H9 (cell line): Measurements from ENCODE around the gene ZNF619. TPM values are rescaled to one million over a fixed set of nuclear protein-coding genes. Genes with fewer than 3 reads are reported as not detected.
A peak's percentile ranks its signal among the peaks of the same experiment; 100 is the strongest.

Experiments used
- DNase-seq: peaks from one replicate; pipeline ENCODE4 v3.0.0-alpha.2; 2017
- H2AFZ ChIP-seq: one replicate; pipeline ENCODE4 v1.6.1; 2013; ENCODE audit warnings: mild to moderate bottlenecking, low read length, control low read depth, moderate library complexity
- H2AK5ac ChIP-seq: 2 replicates; pipeline ENCODE4 v1.6.1; 2013; ENCODE audit warnings: low read length, control low read depth, mixed read lengths; ENCODE audit not compliant: insufficient read length
- H2BK120ac ChIP-seq: one replicate; pipeline ENCODE4 v1.6.1; 2013; ENCODE audit warnings: low read depth, mild to moderate bottlenecking, low read length, control low read depth, inconsistent platforms; ENCODE audit not compliant: poor library complexity, severe bottlenecking
- H2BK12ac ChIP-seq: 2 replicates; pipeline ENCODE4 v1.6.1; 2013; ENCODE audit warnings: low read length, control low read depth, mixed read lengths, low read depth; ENCODE audit not compliant: insufficient read length
- H2BK15ac ChIP-seq: 2 replicates; pipeline ENCODE4 v1.6.1; 2013; ENCODE audit warnings: low read depth, low read length, control low read depth
- H2BK20ac ChIP-seq: one replicate; pipeline ENCODE4 v1.6.1; 2013; ENCODE audit warnings: low read depth, mild to moderate bottlenecking, low read length, control low read depth, inconsistent platforms; ENCODE audit not compliant: poor library complexity, severe bottlenecking
- H2BK5ac ChIP-seq: 2 replicates; pipeline ENCODE4 v1.6.1; 2013; ENCODE audit warnings: low read length, control low read depth, mixed read lengths; ENCODE audit not compliant: insufficient read length
- H3K14ac ChIP-seq: 2 replicates; pipeline ENCODE4 v1.6.1; 2013; ENCODE audit warnings: low read length, control low read depth; ENCODE audit not compliant: insufficient read depth
- H3K18ac ChIP-seq: 2 replicates; pipeline ENCODE4 v1.6.1; 2013; ENCODE audit warnings: low read depth, mild to moderate bottlenecking, mixed read lengths, low read length, control low read depth; ENCODE audit not compliant: insufficient read length
- H3K23ac ChIP-seq: 2 replicates; pipeline ENCODE4 v1.6.1; 2013; ENCODE audit warnings: low read length, control low read depth, mixed read lengths, low read depth; ENCODE audit not compliant: insufficient read length
- H3K23me2 ChIP-seq: 2 replicates; pipeline ENCODE4 v1.6.1; 2013; ENCODE audit warnings: low read depth, mild to moderate bottlenecking, mixed read lengths, low read length, control low read depth; ENCODE audit not compliant: insufficient read length, poor library complexity, severe bottlenecking
- H3K27ac ChIP-seq: 2 replicates; pipeline ENCODE4 v1.5.1; 2013; ENCODE audit warnings: low read length, control low read depth, mixed read lengths, low read depth; ENCODE audit not compliant: insufficient read length
- H3K27me3 ChIP-seq: 2 replicates; pipeline ENCODE4 v1.6.1; 2013; ENCODE audit warnings: low read length, control low read depth, inconsistent platforms; ENCODE audit not compliant: insufficient read depth
- H3K4ac ChIP-seq: 2 replicates; pipeline ENCODE4 v1.6.1; 2013; ENCODE audit warnings: low read depth, mild to moderate bottlenecking, control low read depth, inconsistent platforms, low read length, moderate library complexity
- H3K4me1 ChIP-seq: 2 replicates; pipeline ENCODE4 v1.6.1; 2013; ENCODE audit warnings: low read length, control low read depth, inconsistent platforms; ENCODE audit not compliant: insufficient read depth
- H3K4me2 ChIP-seq: 2 replicates; pipeline ENCODE4 v1.6.1; 2013; ENCODE audit warnings: low read length, control low read depth, mixed read lengths; ENCODE audit not compliant: insufficient read length, insufficient read depth
- H3K56ac ChIP-seq: 2 replicates; pipeline ENCODE4 v1.6.1; 2013; ENCODE audit warnings: low read depth, mild to moderate bottlenecking, mixed read lengths, low read length, control low read depth; ENCODE audit not compliant: insufficient read length
- H3K79me1 ChIP-seq: 2 replicates; pipeline ENCODE4 v1.6.1; 2013; ENCODE audit warnings: low read depth, mild to moderate bottlenecking, moderate library complexity, low read length, control low read depth, inconsistent platforms; ENCODE audit not compliant: insufficient read depth, poor library complexity, severe bottlenecking
- H3K79me2 ChIP-seq: 2 replicates; pipeline ENCODE4 v1.6.1; 2013; ENCODE audit warnings: low read length, control low read depth, inconsistent platforms; ENCODE audit not compliant: insufficient read depth
- H3K9ac ChIP-seq: 2 replicates; pipeline ENCODE4 v1.6.1; 2013; ENCODE audit warnings: low read length, control low read depth, mixed read lengths; ENCODE audit not compliant: insufficient read length; ENCODE audit errors: extremely low read depth
- H3K9me3 ChIP-seq: one replicate; pipeline ENCODE4 v1.6.1; 2013; ENCODE audit warnings: low read depth, low read length, inconsistent platforms; ENCODE audit not compliant: control insufficient read depth
- H3T11ph ChIP-seq: one replicate; pipeline ENCODE4 v1.6.1; 2013; ENCODE audit warnings: mild to moderate bottlenecking, low read length, control low read depth, inconsistent platforms
- H4K20me1 ChIP-seq: one replicate; pipeline ENCODE4 v1.6.1; 2013; ENCODE audit not compliant: control insufficient read depth, insufficient read length, insufficient read depth
- H4K5ac ChIP-seq: 2 replicates; pipeline ENCODE4 v1.6.1; 2013; ENCODE audit warnings: low read depth, mild to moderate bottlenecking, mixed read lengths, low read length, control low read depth; ENCODE audit not compliant: insufficient read length
- H4K8ac ChIP-seq: replicated peaks from 2 replicates; pipeline ENCODE4 v1.6.1; 2013; ENCODE audit warnings: low read length, control low read depth, mixed read lengths, low read depth; ENCODE audit not compliant: insufficient read length
- H4K91ac ChIP-seq: 2 replicates; pipeline ENCODE4 v1.6.1; 2013; ENCODE audit warnings: low read depth, mild to moderate bottlenecking, moderate library complexity, mixed read lengths, low read length, control low read depth; ENCODE audit not compliant: insufficient read length
- H3K27ac Mint-ChIP-seq, 3 experiments: 2 replicates in 2 of 3; 3 replicates in 1 of 3; pipeline ENCODE4 v1.8.0; 2020 to 2021; ENCODE audit warnings: mixed read lengths in 3 of 3, mild to moderate bottlenecking in 1 of 3, moderate library complexity in 1 of 3
- H3K27me3 Mint-ChIP-seq: 2 replicates; pipeline ENCODE4 v1.8.0; 2021; ENCODE audit warnings: low read depth, mild to moderate bottlenecking, moderate library complexity, mixed read lengths
- H3K36me3 Mint-ChIP-seq, 3 experiments: 2 replicates in 2 of 3; 3 replicates in 1 of 3; pipeline ENCODE4 v1.8.0; 2020 to 2021; ENCODE audit warnings: low read depth in 3 of 3, mixed read lengths in 3 of 3; ENCODE audit not compliant: insufficient read depth in 1 of 3
- H3K4me1 Mint-ChIP-seq, 2 experiments: 2 replicates each; pipeline ENCODE4 v1.8.0; 2020; ENCODE audit warnings: mixed read lengths in 2 of 2
- H3K4me3 Mint-ChIP-seq, 2 experiments: 2 replicates in 1 of 2; 3 replicates in 1 of 2; pipeline ENCODE4 v1.8.0; 2020 to 2021; ENCODE audit warnings: mild to moderate bottlenecking in 2 of 2, mixed read lengths in 2 of 2, moderate library complexity in 1 of 2
- H3K9me3 Mint-ChIP-seq, 2 experiments: 2 replicates in 1 of 2; 3 replicates in 1 of 2; pipeline ENCODE4 v1.8.0; 2020; ENCODE audit warnings: mild to moderate bottlenecking in 2 of 2, mixed read lengths in 2 of 2, moderate library complexity in 1 of 2
- WGBS: extraction: QIAGEN DNeasy Blood & Tissue Kit; methylation state at CpG from one replicate; pipeline ENCODE4 v1.1.7; 2013; ENCODE audit warnings: missing lambda C conversion rate, low lambda C conversion rate, mixed read lengths; ENCODE audit not compliant: insufficient read length; ENCODE audit errors: extremely low coverage; 5-methylcytosine and 5-hydroxymethylcytosine counted together
- total RNA-seq: library from RNA; stranded (reverse); gene quantifications from 2 replicates; pipeline ENCODE4 v1.2.1, GENCODE V29; 2021
- TF ChIP-seq, protein P1 (sequence below): fragments of 200-600 bp; sonication (generic); conservative IDR thresholded peaks from 3 replicates; pipeline ENCODE4 v1.8.0; 2021; ENCODE audit warnings: antibody characterized with exemption, mild to moderate bottlenecking

The ZNF619 gene
- total RNA-seq, 1 experiment from 2014 or later, result 4.8 TPM

DNA sequence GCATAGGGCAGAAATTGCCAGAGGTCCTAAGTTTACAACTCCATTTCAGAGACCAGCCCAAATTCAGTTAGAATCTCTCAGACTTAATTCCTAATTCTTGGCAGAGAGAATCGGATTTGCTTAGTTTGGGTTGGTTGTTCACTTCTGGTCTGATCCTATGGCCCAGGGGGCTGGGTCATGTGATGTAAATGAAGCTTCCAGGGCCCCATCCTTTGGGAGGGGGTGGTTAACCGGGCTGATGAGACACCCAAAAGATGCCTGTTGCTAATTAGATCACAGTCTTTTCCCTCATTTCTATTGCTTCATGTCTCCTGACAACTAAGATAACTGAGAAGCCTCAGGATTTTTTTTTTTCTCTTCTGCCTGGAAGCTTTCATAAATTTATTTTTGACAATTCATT is 17.8 kb downstream of the ZNF619 start:
- Histone ChIP-seq H3K9ac (no peak overlapping the region), H3K56ac (no peak overlapping the region), H3K4ac (no peak overlapping the region), H3K23ac (no peak overlapping the region), H2BK120ac (no peak overlapping the region), H3K18ac (no peak overlapping the region), H2AFZ (no peak overlapping the region), H2BK20ac (no peak overlapping the region), H2BK12ac (no peak overlapping the region), H2BK5ac (no peak overlapping the region), H4K5ac (no peak overlapping the region), H3T11ph (no peak overlapping the region), H3K9me3 (no peaks in the 10 kb centered on the region), H4K91ac (no peak overlapping the region), H3K79me1 (no peaks in the 10 kb centered on the region), H3K23me2 (no peaks in the 10 kb centered on the region), H2BK15ac (no peak overlapping the region), H3K27me3 (no peaks in the 10 kb centered on the region), H4K8ac (no peak overlapping the region), H2AK5ac (no peak overlapping the region), H3K79me2 (no peaks in the 10 kb centered on the region), H3K4me2 (no peak overlapping the region), H3K27ac (no peak overlapping the region), H3K14ac (no peak overlapping the region), H3K4me1 (no peaks in the 10 kb centered on the region), H4K20me1 (no peaks in the 10 kb centered on the region)
- H3K9me3 Mint-ChIP-seq, result no peaks in the 10 kb centered on the region
- peaks cover 0 to 5% (median 0%) of the 10 kb centered on the region in 3 experiments; a peak in 1 of 7 replicates for H3K36me3 Mint-ChIP-seq
- TF ChIP-seq, protein P1, sequence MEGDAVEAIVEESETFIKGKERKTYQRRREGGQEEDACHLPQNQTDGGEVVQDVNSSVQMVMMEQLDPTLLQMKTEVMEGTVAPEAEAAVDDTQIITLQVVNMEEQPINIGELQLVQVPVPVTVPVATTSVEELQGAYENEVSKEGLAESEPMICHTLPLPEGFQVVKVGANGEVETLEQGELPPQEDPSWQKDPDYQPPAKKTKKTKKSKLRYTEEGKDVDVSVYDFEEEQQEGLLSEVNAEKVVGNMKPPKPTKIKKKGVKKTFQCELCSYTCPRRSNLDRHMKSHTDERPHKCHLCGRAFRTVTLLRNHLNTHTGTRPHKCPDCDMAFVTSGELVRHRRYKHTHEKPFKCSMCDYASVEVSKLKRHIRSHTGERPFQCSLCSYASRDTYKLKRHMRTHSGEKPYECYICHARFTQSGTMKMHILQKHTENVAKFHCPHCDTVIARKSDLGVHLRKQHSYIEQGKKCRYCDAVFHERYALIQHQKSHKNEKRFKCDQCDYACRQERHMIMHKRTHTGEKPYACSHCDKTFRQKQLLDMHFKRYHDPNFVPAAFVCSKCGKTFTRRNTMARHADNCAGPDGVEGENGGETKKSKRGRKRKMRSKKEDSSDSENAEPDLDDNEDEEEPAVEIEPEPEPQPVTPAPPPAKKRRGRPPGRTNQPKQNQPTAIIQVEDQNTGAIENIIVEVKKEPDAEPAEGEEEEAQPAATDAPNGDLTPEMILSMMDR, result no peak
- no peaks in the 10 kb centered on the region; the same call in 1 of the 2 replicates for H3K27me3 Mint-ChIP-seq
- peaks cover 10 to 18% of the 10 kb centered on the region in 2 experiments for H3K4me1 Mint-ChIP-seq
- H3K4me3 Mint-ChIP-seq, result no peak overlapping the region
- DNase-seq, result no peak
- no CpG with 5 or more reads among the region's 2 CpGs for WGBS
- H3K27ac Mint-ChIP-seq, result peak overlapping the region in 2 of 3 experiments; percentile 23 to 84; a peak in 1 of 7 replicates
